ENCODE data around the gene ATP5PO. TPM values are rescaled to one million over a fixed set of nuclear protein-coding genes. Genes with fewer than 3 reads are reported as not detected.

Gene ATP5PO
- total RNA-seq, 1 donor from 2014 or later: 218 TPM

- H3K9me3 Mint-ChIP-seq (ENCODE audit: unreplicated experiment): no peaks in the 10 kb centered on the region
- peaks cover 5% of the 10 kb centered on the region for H3K4me1 Mint-ChIP-seq (ENCODE audit: unreplicated experiment)
- H3K27me3 Mint-ChIP-seq (ENCODE audit: unreplicated experiment): peaks cover 2% of the 10 kb centered on the region
- no peak overlapping the region for H3K4me3 Mint-ChIP-seq (ENCODE audit: unreplicated experiment)
- DNase-seq (ENCODE audit: low spot score): no peak
- no peak for TF ChIP-seq CTCF (IDR thresholded peaks at IDR 0.05; ENCODE audit: unreplicated experiment)
- H3K27ac Mint-ChIP-seq (ENCODE audit: unreplicated experiment): no peak overlapping the region
- H3K36me3 Mint-ChIP-seq (ENCODE audit: low read depth, unreplicated experiment): no peaks in the 10 kb centered on the region
Measured at GRCh38 chr21:33940164-33940880, 24.7 kb upstream of the ATP5PO start.

DNA sequence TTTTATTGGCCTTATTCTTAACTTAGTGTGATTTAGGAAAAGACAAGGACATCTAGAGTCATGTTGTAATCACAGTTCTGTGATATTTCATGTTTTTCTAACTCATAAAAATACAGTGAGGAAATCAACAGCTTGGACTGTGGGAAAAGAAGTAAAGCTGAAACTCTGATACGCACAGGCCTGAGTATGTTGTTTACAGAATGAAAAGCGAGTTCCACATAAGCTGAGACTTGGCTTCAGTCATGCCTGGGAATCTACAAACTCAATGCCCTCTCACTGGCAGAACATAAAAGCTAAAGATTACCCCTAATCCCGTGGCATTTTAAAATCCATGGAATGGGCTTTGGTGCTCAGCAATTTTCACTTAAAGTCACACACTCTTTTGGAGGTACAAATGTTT lies 23.6 kb upstream of the ATP5PO start:
- Mint-ChIP-seq H3K4me1 (ENCODE audit: unreplicated experiment) (peaks cover 5% of the 10 kb centered on the region), H3K36me3 (ENCODE audit: low read depth, unreplicated experiment) (no peaks in the 10 kb centered on the region), H3K27ac (ENCODE audit: unreplicated experiment) (no peak overlapping the region), H3K9me3 (ENCODE audit: unreplicated experiment) (no peaks in the 10 kb centered on the region), H3K27me3 (ENCODE audit: unreplicated experiment) (peaks cover 2% of the 10 kb centered on the region), H3K4me3 (ENCODE audit: unreplicated experiment) (no peak overlapping the region)
- DNase-seq (ENCODE audit: low spot score): no peak
- no peak for TF ChIP-seq CTCF (IDR thresholded peaks at IDR 0.05; ENCODE audit: unreplicated experiment)

GRCh38 chr21:33938381-33938780 lies 22.8 kb upstream of the ATP5PO start:
- Mint-ChIP-seq H3K4me1 (ENCODE audit: unreplicated experiment) (peaks cover 5% of the 10 kb centered on the region), H3K4me3 (ENCODE audit: unreplicated experiment) (no peak overlapping the region), H3K27me3 (ENCODE audit: unreplicated experiment) (peaks cover 2% of the 10 kb centered on the region), H3K36me3 (ENCODE audit: low read depth, unreplicated experiment) (no peaks in the 10 kb centered on the region), H3K27ac (ENCODE audit: unreplicated experiment) (no peak overlapping the region), H3K9me3 (ENCODE audit: unreplicated experiment) (no peaks in the 10 kb centered on the region)
- no peak for TF ChIP-seq CTCF (IDR thresholded peaks at IDR 0.05; ENCODE audit: unreplicated experiment)
- DNase-seq (ENCODE audit: low spot score): no peak

DNA sequence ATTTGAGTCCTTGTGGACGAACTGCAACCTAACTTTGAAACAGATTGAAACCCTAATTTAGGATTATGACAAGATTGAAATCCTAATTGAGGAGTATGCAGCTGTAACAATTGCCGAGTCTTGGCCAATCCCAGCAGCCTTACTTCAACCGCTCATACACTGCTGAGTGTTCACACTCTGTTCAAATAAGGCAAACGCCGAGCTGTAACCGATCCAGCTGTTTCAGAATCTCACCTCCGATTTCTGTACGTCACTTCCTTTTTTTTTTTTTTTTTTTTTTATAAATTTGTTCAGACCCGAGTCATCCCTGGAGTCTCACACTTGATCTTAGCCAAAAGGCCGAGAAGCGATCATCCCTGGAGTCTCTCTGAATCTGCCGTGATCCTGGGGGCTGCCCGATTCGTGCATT lies 22.3 kb upstream of the ATP5PO start:
- no peak for TF ChIP-seq CTCF (IDR thresholded peaks at IDR 0.05; ENCODE audit: unreplicated experiment)
- Mint-ChIP-seq H3K27ac (ENCODE audit: unreplicated experiment) (no peak overlapping the region), H3K4me3 (ENCODE audit: unreplicated experiment) (no peak overlapping the region), H3K9me3 (ENCODE audit: unreplicated experiment) (no peaks in the 10 kb centered on the region), H3K4me1 (ENCODE audit: unreplicated experiment) (peaks cover 5% of the 10 kb centered on the region), H3K27me3 (ENCODE audit: unreplicated experiment) (no peaks in the 10 kb centered on the region), H3K36me3 (ENCODE audit: low read depth, unreplicated experiment) (no peaks in the 10 kb centered on the region)
- no peak for DNase-seq (ENCODE audit: low spot score)

DNA sequence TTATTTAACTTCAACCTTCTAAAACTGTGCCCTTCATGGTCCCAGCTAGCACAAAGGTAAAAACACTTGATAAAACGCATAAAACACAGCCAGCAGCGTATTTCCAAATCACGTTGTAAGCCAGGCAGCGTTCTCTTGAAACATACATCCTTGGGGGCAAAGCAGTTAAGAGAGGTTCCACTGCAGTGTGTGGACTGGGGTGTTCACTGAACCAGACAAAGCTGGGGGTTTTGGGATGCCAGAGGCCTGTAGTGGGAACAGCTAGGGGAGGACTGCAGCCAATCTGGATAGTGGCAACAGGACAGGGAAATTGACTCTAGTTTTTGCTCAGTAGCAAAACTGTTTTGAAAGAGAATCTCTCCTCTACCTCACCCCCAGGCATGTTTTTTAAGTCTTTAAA lies 21.5 kb upstream of the ATP5PO start:
- no peaks in the 10 kb centered on the region for H3K36me3 Mint-ChIP-seq (ENCODE audit: low read depth, unreplicated experiment)
- H3K27ac Mint-ChIP-seq (ENCODE audit: unreplicated experiment): no peak overlapping the region
- TF ChIP-seq CTCF (IDR thresholded peaks at IDR 0.05; ENCODE audit: unreplicated experiment): no peak
- no peak overlapping the region for H3K4me3 Mint-ChIP-seq (ENCODE audit: unreplicated experiment)
- no peak for DNase-seq (ENCODE audit: low spot score)
- H3K27me3 Mint-ChIP-seq (ENCODE audit: unreplicated experiment): no peaks in the 10 kb centered on the region
- no peaks in the 10 kb centered on the region for H3K9me3 Mint-ChIP-seq (ENCODE audit: unreplicated experiment)
- peaks cover 5% of the 10 kb centered on the region for H3K4me1 Mint-ChIP-seq (ENCODE audit: unreplicated experiment)
